HG03097 (cell line): ENCODE measurements around the gene ANKRD66.
"Not testable (repeated sequence)": the region's sequence is repeated elsewhere in the genome, so short reads cannot be mapped to it uniquely, and the experiment has no call there.

ENCODE experiments used
- ATAC-seq: cut with Tn5 transposase; IDR thresholded peaks from one replicate; pipeline ENCODE4 v1.9.1; 2021; ENCODE audit not compliant: unreplicated experiment, low FRiP score

The ANKRD66 gene

DNA sequence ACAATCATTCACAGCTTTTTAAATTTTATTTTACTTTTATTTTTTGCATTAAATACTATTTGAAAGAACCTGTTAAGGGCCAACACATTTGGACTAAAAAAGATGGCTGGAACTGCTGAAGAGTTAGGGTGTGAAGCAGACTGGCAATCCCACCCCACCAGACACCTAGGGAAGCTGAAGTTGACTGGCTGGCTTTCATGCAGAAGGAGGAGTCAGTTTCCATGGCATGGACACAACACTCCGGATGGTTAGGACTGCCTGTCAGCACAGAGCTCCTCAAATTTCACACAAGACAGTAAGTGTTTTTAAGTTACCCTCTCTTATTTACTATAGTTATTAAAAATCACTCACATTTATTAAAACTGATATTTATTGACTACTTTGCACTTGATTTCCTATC is at the start of gene ANKRD66:
Gene ANKRD66 (plus strand): TSS at position 238 of the 400 bp plus-strand sequence. CDS start 5,016 bp downstream, outside the sequence.
- ATAC-seq = no peak

DNA sequence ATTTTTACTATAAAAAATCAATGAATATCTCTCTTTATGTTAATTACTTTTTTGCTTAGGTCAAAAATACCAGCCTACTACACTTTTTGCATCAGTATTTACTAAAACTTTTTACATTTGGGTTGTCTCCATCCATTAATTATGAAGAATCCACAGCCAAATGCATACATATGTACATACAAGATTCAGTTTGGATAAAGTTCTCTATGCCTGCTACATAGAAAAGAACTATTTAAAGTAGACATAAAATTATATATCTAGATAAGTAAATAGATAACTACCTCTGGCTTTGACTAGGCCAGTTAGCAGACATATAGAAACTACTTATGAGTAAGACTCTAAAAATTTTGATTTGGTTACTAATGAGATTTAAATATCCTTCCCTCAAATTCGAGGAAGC is 46.8 kb upstream of the ANKRD66 start:
- ATAC-seq = no peak

- ATAC-seq = no peak
These were observed 42.2 kb upstream of the ANKRD66 start for GRCh38 chr6:46704562-46704961.

DNA sequence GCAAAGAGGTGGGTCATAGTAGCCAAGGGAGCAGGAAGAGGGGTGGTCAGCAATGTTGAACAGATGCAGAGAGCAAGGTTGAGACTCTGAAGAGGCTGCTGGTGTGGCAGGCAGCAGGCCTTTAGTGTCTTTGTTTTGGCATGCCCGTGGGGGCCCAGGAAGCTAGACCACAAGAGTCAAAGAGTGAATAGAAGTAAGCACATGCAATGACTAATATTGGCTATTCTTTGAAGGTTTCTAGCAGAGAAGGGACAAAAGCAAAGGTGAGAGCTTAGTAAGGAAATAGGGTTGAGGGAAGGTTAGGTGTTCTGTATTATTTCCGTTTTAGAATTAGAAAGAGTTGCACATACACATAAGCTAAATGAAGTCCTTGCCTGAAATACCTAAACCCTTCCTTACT is 40.3 kb upstream of the ANKRD66 start:
- ATAC-seq = no peak

GRCh38 chr6:46711491-46711890 is 35.2 kb upstream of the ANKRD66 start:
- ATAC-seq = no peak

- no peak for ATAC-seq
These were observed 31.6 kb upstream of the ANKRD66 start for GRCh38 chr6:46715141-46715540.

- no peak for ATAC-seq
These were observed 27.6 kb upstream of the ANKRD66 start for GRCh38 chr6:46719099-46719498.

DNA sequence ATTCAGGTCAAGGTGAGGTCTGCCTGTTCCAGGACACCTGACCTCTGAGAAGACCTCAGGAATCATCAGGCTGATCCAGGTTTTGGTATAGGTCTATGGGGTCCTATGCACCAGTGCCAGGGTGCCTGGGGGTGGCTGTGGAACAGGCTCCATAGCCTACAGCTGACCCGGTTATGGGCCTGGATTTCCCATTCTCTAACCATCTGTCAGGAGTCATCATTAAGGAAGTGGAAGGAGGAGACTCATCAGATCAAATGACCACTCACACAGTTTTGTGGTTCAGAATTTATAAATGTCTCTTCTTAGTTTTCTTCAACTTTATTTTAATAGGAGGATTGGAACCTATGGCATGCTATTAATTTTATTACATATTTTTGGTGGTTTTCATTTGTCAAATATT is 26.3 kb upstream of the ANKRD66 start:
- ATAC-seq = no peak

DNA sequence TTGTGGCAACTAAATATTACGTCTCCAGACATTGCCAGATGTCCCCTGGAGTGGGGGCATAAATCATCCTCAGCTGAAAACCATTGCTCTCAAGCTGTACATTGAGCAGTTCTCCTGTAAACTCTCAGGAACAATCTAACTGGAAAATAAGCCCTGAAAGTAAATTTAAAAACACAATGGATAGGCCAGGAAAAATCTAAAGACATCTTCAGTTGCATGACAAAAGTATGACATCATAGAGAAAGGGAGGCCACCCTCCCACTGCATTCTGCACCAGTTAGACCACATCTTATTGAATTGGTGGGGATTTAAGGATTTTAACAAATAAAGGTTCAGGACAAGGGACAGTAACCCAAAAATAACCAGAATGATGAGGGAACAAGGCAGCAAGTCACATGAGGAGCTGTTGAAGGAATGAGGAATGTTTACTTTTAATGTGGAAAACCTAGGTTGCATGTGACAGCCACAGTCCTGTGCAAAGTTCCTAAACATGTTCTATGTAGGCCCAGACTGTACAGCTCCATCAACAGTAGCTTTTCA is 16.9 kb upstream of the ANKRD66 start:
- ATAC-seq = no peak

GRCh38 chr6:46730921-46731461 is 15.7 kb upstream of the ANKRD66 start:
- ATAC-seq = no peak

GRCh38 chr6:46733341-46733801 is 13.4 kb upstream of the ANKRD66 start:
- no peak for ATAC-seq

DNA sequence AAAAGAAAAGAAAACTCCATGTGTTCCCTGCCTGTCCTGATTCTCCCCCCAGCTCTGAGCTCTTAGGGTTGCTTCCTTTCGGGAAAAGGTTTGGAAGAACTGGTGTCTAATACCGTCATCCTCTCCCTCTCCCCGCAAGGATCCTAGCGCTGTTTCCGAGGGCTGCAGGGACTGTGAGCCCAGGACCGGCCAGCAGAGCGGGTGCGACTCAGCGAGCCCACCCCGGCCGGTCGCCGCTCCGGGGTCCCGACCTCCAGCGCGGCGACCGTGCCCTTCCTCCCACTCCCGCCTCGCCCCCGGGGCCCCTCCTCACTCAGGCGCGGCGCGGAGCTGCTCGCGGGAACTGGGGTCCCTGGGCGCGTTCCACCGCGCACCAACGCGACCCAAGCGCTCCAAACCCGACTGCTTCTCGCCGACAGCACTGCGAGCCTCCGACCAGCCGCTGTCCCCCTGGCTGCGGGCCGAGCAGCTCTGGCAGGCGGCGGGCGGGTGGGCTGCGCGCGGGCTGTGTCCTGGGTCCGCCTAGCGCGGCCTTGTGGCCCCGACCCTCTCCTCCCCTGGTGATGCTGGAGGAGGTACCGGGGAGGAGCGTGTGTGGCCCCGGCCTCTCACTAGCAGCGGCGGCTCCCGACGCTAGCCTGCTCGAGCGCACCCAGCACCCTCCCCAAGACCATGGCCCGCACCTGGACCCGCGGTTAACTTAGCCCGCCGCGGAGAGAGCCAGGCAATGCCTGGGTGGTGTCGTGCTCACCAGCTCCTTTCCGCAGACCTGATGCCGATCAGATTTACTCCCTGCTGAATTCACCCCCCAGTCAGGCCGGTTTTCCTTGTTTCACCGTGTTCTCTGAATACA is 11.6 kb upstream of the ANKRD66 start, which contains the start of gene PLA2G7:
Gene PLA2G7 (minus strand): TSS at position 509 of the 853 bp plus-strand sequence. CDS start 12,484 bp downstream, outside the sequence.
- no peak for ATAC-seq

- no peak for ATAC-seq
These were observed 11.1 kb upstream of the ANKRD66 start for GRCh38 chr6:46735720-46736031.

GRCh38 chr6:46736906-46737305 is 9.8 kb upstream of the ANKRD66 start:
- no peak for ATAC-seq

GRCh38 chr6:46741482-46741881 is 5.3 kb upstream of the ANKRD66 start:
- ATAC-seq = no peak

- ATAC-seq = no peak
These were observed 4.8 kb upstream of the ANKRD66 start for GRCh38 chr6:46741910-46742309.

DNA sequence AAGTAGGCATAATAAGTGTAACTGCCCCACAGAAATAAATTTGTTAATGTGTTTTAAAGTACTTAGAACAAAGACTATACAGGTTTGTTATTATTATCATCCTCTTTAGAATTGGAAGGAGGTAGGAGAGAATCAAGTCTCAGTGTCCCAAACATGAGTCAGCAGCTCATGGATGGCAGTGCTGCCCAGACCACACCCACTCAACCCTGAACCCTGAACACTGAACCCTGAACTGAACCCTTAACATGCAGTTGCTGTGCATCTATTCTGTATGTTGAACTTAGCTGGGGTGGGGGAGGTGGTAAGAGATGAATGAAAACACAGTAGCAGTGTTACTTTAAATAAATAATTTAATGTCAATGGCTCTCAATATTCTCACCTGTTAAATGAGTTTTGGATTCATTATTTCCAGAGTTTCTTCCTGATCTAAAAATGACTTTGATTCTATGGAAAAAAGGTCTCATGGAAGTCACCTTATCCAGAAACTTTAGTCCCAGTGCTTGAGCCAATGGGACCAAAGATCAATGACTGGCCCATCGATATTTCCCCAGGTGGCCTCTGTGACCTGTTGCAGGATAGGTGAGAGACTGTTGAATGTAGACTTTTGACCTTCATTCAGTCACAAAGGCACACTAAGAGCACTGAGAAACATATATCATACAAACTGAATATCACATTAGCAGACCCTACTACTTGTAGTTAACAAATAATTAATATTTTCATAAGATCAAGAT is 3.1 kb upstream of the ANKRD66 start:
- ATAC-seq = no peak

GRCh38 chr6:46744159-46744725 is 2.5 kb upstream of the ANKRD66 start:
- not testable (repeated sequence) for ATAC-seq

DNA sequence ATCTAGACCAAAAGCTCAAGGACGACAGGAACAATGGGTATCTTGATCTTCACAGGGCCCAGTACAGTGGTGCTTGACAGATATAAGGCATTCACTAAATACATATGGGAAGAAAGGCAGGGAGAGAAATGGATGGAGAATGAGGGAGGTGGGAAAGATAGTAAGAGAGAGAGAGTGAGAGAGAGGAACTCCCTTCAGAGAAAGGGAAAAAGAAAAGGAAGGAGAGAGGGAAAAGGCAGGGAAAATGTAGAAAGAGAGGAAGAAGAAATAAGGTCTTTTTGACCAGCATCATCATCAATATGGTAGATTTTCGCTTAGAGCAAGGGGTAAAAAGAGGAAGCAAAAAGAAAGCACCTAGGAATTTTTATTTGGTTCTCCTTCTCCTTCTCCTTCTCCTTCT is 760 bp upstream of the ANKRD66 start:
- ATAC-seq = no peak

DNA sequence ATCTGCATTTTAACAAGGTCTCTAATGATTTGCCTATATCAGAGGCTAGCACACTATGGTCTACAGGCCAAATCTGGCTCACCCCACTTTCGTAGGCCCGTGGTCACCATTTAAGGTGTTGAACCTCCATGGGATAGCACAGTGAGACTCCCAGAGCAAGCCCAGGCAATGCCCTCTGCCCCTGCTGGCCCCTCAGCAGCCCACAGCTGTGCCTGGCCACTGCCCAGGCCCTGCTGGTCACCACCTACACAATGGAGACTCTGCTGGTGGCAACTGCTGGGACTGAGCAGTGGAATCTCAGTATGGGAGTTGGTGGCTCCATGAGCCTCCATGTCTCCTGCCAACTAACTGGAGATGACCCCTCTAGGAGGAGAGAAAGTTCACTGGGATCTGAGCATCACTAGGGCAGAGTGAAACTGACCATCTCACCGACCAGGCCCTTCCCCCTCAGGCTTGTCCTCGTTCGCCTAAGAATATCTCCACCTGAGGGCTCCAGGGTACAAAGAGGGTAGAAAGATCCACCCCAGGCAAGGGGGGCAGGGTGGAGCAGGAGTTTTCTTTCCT is 2.3 kb downstream of the ANKRD66 start:
- no peak for ATAC-seq

DNA sequence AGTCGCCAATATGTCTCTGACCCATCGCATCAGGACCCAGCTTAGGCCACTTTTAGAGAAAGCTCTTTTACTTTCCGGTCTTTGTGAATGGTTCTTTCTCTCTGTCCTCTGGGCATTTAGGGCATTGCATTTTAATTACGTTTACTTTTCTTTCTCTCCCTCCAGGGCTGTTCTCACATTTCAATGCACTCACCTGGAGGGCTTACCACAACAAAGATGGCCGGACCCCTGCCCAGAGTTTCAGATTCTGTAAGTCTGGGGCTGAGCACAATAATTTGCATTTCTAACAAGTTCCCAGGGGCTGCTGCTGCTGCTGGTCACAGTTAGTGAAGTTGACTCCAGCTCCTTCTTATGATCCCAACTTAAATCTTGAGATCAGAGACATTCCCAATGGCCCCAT is 3.0 kb downstream of the ANKRD66 start:
- no peak for ATAC-seq
